ENCODE measurements around the gene CASKIN2.

GRCh38 chr17:75512926-75513640 lies 2.3 kb downstream of the CASKIN2 start:
- TF ChIP-seq SIN3A (IDR thresholded peaks at IDR 0.05; ENCODE audit: low read depth, low read length) = no peak
- TF ChIP-seq HCFC1 (IDR thresholded peaks at IDR 0.05; ENCODE audit: low read length) = no peak
- TF ChIP-seq, protein P1, sequence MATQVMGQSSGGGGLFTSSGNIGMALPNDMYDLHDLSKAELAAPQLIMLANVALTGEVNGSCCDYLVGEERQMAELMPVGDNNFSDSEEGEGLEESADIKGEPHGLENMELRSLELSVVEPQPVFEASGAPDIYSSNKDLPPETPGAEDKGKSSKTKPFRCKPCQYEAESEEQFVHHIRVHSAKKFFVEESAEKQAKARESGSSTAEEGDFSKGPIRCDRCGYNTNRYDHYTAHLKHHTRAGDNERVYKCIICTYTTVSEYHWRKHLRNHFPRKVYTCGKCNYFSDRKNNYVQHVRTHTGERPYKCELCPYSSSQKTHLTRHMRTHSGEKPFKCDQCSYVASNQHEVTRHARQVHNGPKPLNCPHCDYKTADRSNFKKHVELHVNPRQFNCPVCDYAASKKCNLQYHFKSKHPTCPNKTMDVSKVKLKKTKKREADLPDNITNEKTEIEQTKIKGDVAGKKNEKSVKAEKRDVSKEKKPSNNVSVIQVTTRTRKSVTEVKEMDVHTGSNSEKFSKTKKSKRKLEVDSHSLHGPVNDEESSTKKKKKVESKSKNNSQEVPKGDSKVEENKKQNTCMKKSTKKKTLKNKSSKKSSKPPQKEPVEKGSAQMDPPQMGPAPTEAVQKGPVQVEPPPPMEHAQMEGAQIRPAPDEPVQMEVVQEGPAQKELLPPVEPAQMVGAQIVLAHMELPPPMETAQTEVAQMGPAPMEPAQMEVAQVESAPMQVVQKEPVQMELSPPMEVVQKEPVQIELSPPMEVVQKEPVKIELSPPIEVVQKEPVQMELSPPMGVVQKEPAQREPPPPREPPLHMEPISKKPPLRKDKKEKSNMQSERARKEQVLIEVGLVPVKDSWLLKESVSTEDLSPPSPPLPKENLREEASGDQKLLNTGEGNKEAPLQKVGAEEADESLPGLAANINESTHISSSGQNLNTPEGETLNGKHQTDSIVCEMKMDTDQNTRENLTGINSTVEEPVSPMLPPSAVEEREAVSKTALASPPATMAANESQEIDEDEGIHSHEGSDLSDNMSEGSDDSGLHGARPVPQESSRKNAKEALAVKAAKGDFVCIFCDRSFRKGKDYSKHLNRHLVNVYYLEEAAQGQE (IDR thresholded peaks at IDR 0.05; ENCODE audit: low read depth, low read length) = no peak
- TF ChIP-seq POLR2A (IDR thresholded peaks at IDR 0.05; ENCODE audit: low read depth, low read length) = no peak

Measured in GM12878 (cell line).